ENCODE results near the gene DSC1. TPM values are rescaled to one million over a fixed set of nuclear protein-coding genes. Genes with fewer than 3 reads are reported as not detected.

DSC1 gene
- total RNA-seq (0.30 and 0.56 TPM in 2 replicates), polyA plus RNA-seq (0.26 TPM in 1 of 2 replicates, not detected in the other)

GRCh38 chr18:31162825-31163435 lies at the start of gene DSC1:
TSS of gene DSC1 (minus strand) at chr18:31162856. CDS start at chr18:31162594, 262 bp downstream.
- Histone ChIP-seq H3K4me1 (ENCODE audit: insufficient read depth) (no peaks in the 10 kb centered on the region), H3K4me2 (no peak within 1 kb of the TSS), H3K79me2 (no peaks in the 10 kb centered on the region), H3K36me3 (replicated peaks; ENCODE audit: insufficient read depth, low read depth) (no peaks in the 10 kb centered on the region), H3K9me3 (ENCODE audit: low read depth) (no peaks in the 10 kb centered on the region), H4K20me1 (ENCODE audit: insufficient read depth, poor library complexity, severe bottlenecking) (no peaks in the 10 kb centered on the region), H3K27me3 (no peaks in the 10 kb centered on the region), H3K9me2 (replicated peaks; ENCODE audit: insufficient read depth) (no peaks in the 10 kb centered on the region), H3K27ac (no peak within 1 kb of the TSS), H3K4me3 (no peak within 1 kb of the TSS), H2AFZ (no peak within 1 kb of the TSS)
- WGBS (ENCODE audit: low lambda C conversion rate, missing lambda C conversion rate), result 75% methylated on average over 5 of the region's 5 CpGs
- DNase-seq (ENCODE audit: low spot score), result no peak
- TF ChIP-seq EZH2 (IDR thresholded peaks at IDR 0.05; ENCODE audit: borderline replicate concordance), result no peak
- no peak for TF ChIP-seq EZH2phosphoT487 (IDR thresholded peaks at IDR 0.05; ENCODE audit: low read depth, severe bottlenecking, unreplicated experiment)
- no peak for TF ChIP-seq CTCF (IDR thresholded peaks at IDR 0.05; ENCODE audit: poor library complexity)

GRCh38 chr18:31211047-31211446 lies 48.4 kb upstream of the DSC1 start:
- Histone ChIP-seq H2AFZ (no peak overlapping the region), H3K4me1 (ENCODE audit: insufficient read depth) (peaks cover 6% of the 10 kb centered on the region), H4K20me1 (ENCODE audit: insufficient read depth, poor library complexity, severe bottlenecking) (no peaks in the 10 kb centered on the region), H3K4me3 (no peak overlapping the region), H3K79me2 (no peaks in the 10 kb centered on the region), H3K9me3 (ENCODE audit: low read depth) (no peaks in the 10 kb centered on the region), H3K27ac (no peak overlapping the region), H3K27me3 (no peaks in the 10 kb centered on the region), H3K9me2 (replicated peaks; ENCODE audit: insufficient read depth) (no peaks in the 10 kb centered on the region), H3K4me2 (no peak overlapping the region), H3K36me3 (replicated peaks; ENCODE audit: insufficient read depth, low read depth) (no peaks in the 10 kb centered on the region)
- 29% methylated on average over 1 of the region's 1 CpG for WGBS (ENCODE audit: low lambda C conversion rate, missing lambda C conversion rate)
- no peak for DNase-seq (ENCODE audit: low spot score)
- TF ChIP-seq EZH2phosphoT487 (IDR thresholded peaks at IDR 0.05; ENCODE audit: low read depth, severe bottlenecking, unreplicated experiment) (no peak), EZH2 (IDR thresholded peaks at IDR 0.05; ENCODE audit: borderline replicate concordance) (no peak), CTCF (IDR thresholded peaks at IDR 0.05; ENCODE audit: poor library complexity) (no peak)

GRCh38 chr18:31209041-31209440 lies 46.4 kb upstream of the DSC1 start:
- H4K20me1 ChIP-seq (ENCODE audit: insufficient read depth, poor library complexity, severe bottlenecking), result no peaks in the 10 kb centered on the region
- peaks cover 14% of the 10 kb centered on the region for H3K4me1 ChIP-seq (ENCODE audit: insufficient read depth)
- H3K4me3 ChIP-seq, result no peak overlapping the region
- no peaks in the 10 kb centered on the region for H3K27me3 ChIP-seq
- no peak overlapping the region for H3K4me2 ChIP-seq
- H2AFZ ChIP-seq, result no peak overlapping the region
- H3K36me3 ChIP-seq (replicated peaks; ENCODE audit: insufficient read depth, low read depth), result no peaks in the 10 kb centered on the region
- DNase-seq (ENCODE audit: low spot score), result no peak
- H3K9me2 ChIP-seq (replicated peaks; ENCODE audit: insufficient read depth), result no peaks in the 10 kb centered on the region
- WGBS (ENCODE audit: low lambda C conversion rate, missing lambda C conversion rate), result 26% methylated on average over 4 of the region's 4 CpGs
- TF ChIP-seq EZH2phosphoT487 (IDR thresholded peaks at IDR 0.05; ENCODE audit: low read depth, severe bottlenecking, unreplicated experiment), result no peak
- TF ChIP-seq CTCF (IDR thresholded peaks at IDR 0.05; ENCODE audit: poor library complexity), result no peak
- TF ChIP-seq EZH2 (IDR thresholded peaks at IDR 0.05; ENCODE audit: borderline replicate concordance), result no peak
- no peak overlapping the region for H3K27ac ChIP-seq
- no peaks in the 10 kb centered on the region for H3K9me3 ChIP-seq (ENCODE audit: low read depth)
- H3K79me2 ChIP-seq, result no peaks in the 10 kb centered on the region

Data from hepatocyte (in vitro differentiated cells).